CD14-positive monocyte (primary cell): Measurements from ENCODE around the gene PDZK1. TPM values are rescaled to one million over a fixed set of nuclear protein-coding genes. Genes with fewer than 3 reads are reported as not detected.

Source experiments
- DNase-seq, 3 donors: peaks; one replicate each; pipeline ENCODE4 v3.0.0-alpha.2; 2011 to 2022
- H2AFZ ChIP-seq: 2 replicates; pipeline ENCODE4 v1.6.0; 2012; ENCODE audit warnings: mild to moderate bottlenecking, low read depth, low read length, inconsistent platforms; ENCODE audit not compliant: insufficient read depth, poor library complexity, severe bottlenecking
- H3K27ac ChIP-seq, 2 donors: 1 replicate in 1 of 2; 2 replicates in 1 of 2; pipeline ENCODE4 v1.5.1; 2012 to 2013; ENCODE audit warnings: low read length in 2 of 2, control low read depth in 1 of 2, inconsistent platforms in 1 of 2, low read depth in 1 of 2, mild to moderate bottlenecking in 1 of 2
- H3K27me3 ChIP-seq, 2 donors: one replicate each; pipeline versions ENCODE4 v1.6.0 to v1.6.1; 2011 to 2013; ENCODE audit warnings: low read length in 2 of 2; ENCODE audit not compliant: control insufficient read depth in 2 of 2, insufficient read depth in 2 of 2
- H3K36me3 ChIP-seq, 2 donors: replicated peaks in 1 of 2; 1 replicate in 1 of 2; 2 replicates in 1 of 2; pipeline versions ENCODE4 v1.5.1 to v1.6.1; 2012 to 2013; ENCODE audit warnings: low read length in 2 of 2, control low read depth in 1 of 2, inconsistent platforms in 1 of 2, mild to moderate bottlenecking in 1 of 2; ENCODE audit not compliant: insufficient read depth in 2 of 2, control insufficient read depth in 1 of 2
- H3K4me1 ChIP-seq, 2 donors: 1 replicate in 1 of 2; 2 replicates in 1 of 2; pipeline versions ENCODE4 v1.5.1 to v1.6.1; 2012 to 2013; ENCODE audit warnings: low read length in 2 of 2, control low read depth in 1 of 2, inconsistent platforms in 1 of 2, mild to moderate bottlenecking in 1 of 2, moderate library complexity in 1 of 2; ENCODE audit not compliant: insufficient read depth in 2 of 2, control insufficient read depth in 1 of 2
- H3K4me2 ChIP-seq: replicated peaks from 2 replicates; pipeline ENCODE3; 2012; ENCODE audit warnings: low read length, moderate library complexity, mild to moderate bottlenecking; ENCODE audit not compliant: poor library complexity, severe bottlenecking; ENCODE audit errors: extremely low read depth
- H3K4me3 ChIP-seq, 3 experiments: fragments of 200-600 bp in 1 of 3; sonication (generic) in 1 of 3; replicated peaks in 1 of 3; 1 replicate in 2 of 3; 2 replicates in 1 of 3; pipeline ENCODE4 v1.5.1; 2011 to 2013; ENCODE audit warnings: low read length in 3 of 3, mild to moderate bottlenecking in 3 of 3, control low read depth in 2 of 3, low read depth in 2 of 3, inconsistent platforms in 1 of 3, moderate library complexity in 1 of 3
- H3K79me2 ChIP-seq: 2 replicates; pipeline ENCODE4 v1.6.0; 2012; ENCODE audit warnings: mild to moderate bottlenecking, control low read depth, inconsistent platforms, low read length, moderate library complexity; ENCODE audit not compliant: insufficient read depth
- H3K9ac ChIP-seq: 2 replicates; pipeline ENCODE4 v1.6.0; 2017; ENCODE audit warnings: low read length, mild to moderate bottlenecking; ENCODE audit not compliant: insufficient read depth, poor library complexity, severe bottlenecking
- H3K9me3 ChIP-seq, 2 donors: replicated peaks in 1 of 2; 1 replicate in 1 of 2; 2 replicates in 1 of 2; pipeline versions ENCODE4 v1.5.1 to v1.6.1; 2012 to 2013; ENCODE audit warnings: low read length in 2 of 2, control low read depth in 1 of 2; ENCODE audit not compliant: control insufficient read depth in 1 of 2, insufficient read depth in 1 of 2
- H4K20me1 ChIP-seq: 2 replicates; pipeline ENCODE4 v1.6.0; 2012; ENCODE audit warnings: mild to moderate bottlenecking, low read length, control low read depth, moderate library complexity; ENCODE audit not compliant: insufficient read depth
- H3K27ac Mint-ChIP-seq, 7 donors: one replicate each; pipeline ENCODE4 v1.8.0; 2020; ENCODE audit warnings: mild to moderate bottlenecking in 7 of 7, mixed read lengths in 7 of 7, moderate library complexity in 6 of 7, inconsistent platforms in 2 of 7
- H3K27me3 Mint-ChIP-seq, 3 donors: one replicate each; pipeline ENCODE4 v1.8.0; 2021 to 2022; ENCODE audit warnings: low read depth in 3 of 3, mild to moderate bottlenecking in 3 of 3, mixed read lengths in 3 of 3, moderate library complexity in 3 of 3, inconsistent platforms in 1 of 3
- H3K36me3 Mint-ChIP-seq, 2 donors: one replicate each; pipeline ENCODE4 v1.8.0; 2020; ENCODE audit warnings: mixed read lengths in 2 of 2, inconsistent platforms in 1 of 2, mild to moderate bottlenecking in 1 of 2
- H3K4me1 Mint-ChIP-seq: one replicate; pipeline ENCODE4 v1.8.0; 2020; ENCODE audit warnings: mild to moderate bottlenecking, mixed read lengths
- H3K4me3 Mint-ChIP-seq, 2 donors: one replicate each; pipeline ENCODE4 v1.8.0; 2020; ENCODE audit warnings: mild to moderate bottlenecking in 2 of 2, mixed read lengths in 2 of 2, moderate library complexity in 1 of 2
- H3K9me3 Mint-ChIP-seq, 7 donors: one replicate each; pipeline ENCODE4 v1.8.0; 2020 to 2022; ENCODE audit warnings: mixed read lengths in 7 of 7, mild to moderate bottlenecking in 6 of 7, moderate library complexity in 6 of 7, inconsistent platforms in 2 of 7
- WGBS: methylation state at CpG from one replicate; pipeline ENCODE4 v1.1.5; 2013; ENCODE audit warnings: missing lambda C conversion rate; ENCODE audit not compliant: insufficient coverage; 5-methylcytosine and 5-hydroxymethylcytosine counted together
- intact Hi-C, 2 donors: fragments of 100-400 bp; cut with micrococcal nuclease; formaldehyde crosslinking; loops; one replicate each; pipeline versions ENCODE4 v1.15.0 to v1.15.1; 2023
- polyA plus RNA-seq, 3 donors: library from polyadenylated mRNA; depleted of rRNA in 1 of 3; unstranded in 2 of 3; stranded (reverse) in 1 of 3; fragments of 300-500 nt in 2 of 3; fragments of >200 nt in 1 of 3; fragmentation: Illumina TruSeq in 2 of 3; gene quantifications; 1 replicate in 2 of 3; 2 replicates in 1 of 3; pipeline ENCODE4 v1.2.3, GENCODE V29; 2012 to 2021
- TF ChIP-seq, protein P1 (sequence below): fragments of 200-600 bp; IDR thresholded peaks from one replicate; pipeline ENCODE4 v1.8.0; 2022; ENCODE audit warnings: antibody characterized with exemption, mild to moderate bottlenecking

Gene PDZK1
- polyA plus RNA-seq, 3 donors: 0.04 TPM; not detected in 2

DNA sequence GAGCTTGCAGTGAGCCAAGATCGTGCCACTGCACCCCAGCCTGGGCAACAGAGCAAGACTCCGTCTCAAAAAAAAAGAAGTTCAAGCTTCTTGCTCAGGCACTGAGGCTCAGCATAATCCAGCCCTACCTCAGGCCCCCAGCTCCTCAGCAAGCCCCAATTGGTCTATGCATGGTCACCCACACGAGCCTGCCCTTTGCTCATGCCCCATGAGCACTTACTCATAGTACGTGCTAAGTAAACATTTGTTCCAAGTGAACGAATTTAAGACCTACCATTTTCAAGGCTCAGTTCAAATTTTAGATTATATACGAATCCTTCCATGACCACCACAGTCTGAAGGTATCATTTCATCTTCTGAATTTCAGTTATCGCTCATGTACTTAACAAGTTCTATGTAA is 4.3 kb downstream of the PDZK1 start:
- WGBS: 90% methylated on average over 6 of the region's 7 CpGs
- no peaks in the 10 kb centered on the region for H3K4me1 Mint-ChIP-seq

DNA sequence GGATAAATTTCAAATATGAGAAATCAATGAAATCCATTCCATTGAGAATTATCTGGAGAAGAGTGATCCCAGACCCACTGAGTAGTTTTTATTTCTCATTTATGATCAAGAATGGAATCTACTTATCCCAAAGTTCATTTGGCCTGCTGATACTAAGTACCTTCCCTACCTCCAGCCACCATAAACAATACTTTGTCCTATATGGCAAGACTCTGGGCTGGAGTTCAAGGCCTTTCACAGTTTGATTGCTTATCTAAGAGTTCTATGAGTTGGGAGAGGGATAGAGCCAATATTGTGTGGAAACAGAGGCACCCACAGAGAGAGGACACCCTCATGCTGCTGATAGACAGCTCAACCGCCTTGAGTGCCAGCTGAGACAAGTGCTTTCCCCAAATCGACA is 5.1 kb downstream of the PDZK1 start:
- TF ChIP-seq, protein P1, sequence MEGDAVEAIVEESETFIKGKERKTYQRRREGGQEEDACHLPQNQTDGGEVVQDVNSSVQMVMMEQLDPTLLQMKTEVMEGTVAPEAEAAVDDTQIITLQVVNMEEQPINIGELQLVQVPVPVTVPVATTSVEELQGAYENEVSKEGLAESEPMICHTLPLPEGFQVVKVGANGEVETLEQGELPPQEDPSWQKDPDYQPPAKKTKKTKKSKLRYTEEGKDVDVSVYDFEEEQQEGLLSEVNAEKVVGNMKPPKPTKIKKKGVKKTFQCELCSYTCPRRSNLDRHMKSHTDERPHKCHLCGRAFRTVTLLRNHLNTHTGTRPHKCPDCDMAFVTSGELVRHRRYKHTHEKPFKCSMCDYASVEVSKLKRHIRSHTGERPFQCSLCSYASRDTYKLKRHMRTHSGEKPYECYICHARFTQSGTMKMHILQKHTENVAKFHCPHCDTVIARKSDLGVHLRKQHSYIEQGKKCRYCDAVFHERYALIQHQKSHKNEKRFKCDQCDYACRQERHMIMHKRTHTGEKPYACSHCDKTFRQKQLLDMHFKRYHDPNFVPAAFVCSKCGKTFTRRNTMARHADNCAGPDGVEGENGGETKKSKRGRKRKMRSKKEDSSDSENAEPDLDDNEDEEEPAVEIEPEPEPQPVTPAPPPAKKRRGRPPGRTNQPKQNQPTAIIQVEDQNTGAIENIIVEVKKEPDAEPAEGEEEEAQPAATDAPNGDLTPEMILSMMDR: no peak
- DNase-seq: no peak
- no peak overlapping the region for H3K4me2 ChIP-seq
- H3K36me3 ChIP-seq: no peaks in the 10 kb centered on the region
- peaks cover 0 to under 1% (median 0%) of the 10 kb centered on the region in 7 donors for H3K9me3 Mint-ChIP-seq
- H3K36me3 Mint-ChIP-seq: no peaks in the 10 kb centered on the region
- intact Hi-C loops: no loop called here
- H3K27ac Mint-ChIP-seq: no peak overlapping the region
- no peak overlapping the region for H3K4me3 ChIP-seq
- H3K9me3 ChIP-seq: no peaks in the 10 kb centered on the region
- H3K4me1 ChIP-seq: peaks cover 0 to 2% of the 10 kb centered on the region in 2 donors
- no peak overlapping the region for H2AFZ ChIP-seq
- H4K20me1 ChIP-seq: no peaks in the 10 kb centered on the region
- peaks cover 2% of the 10 kb centered on the region for H3K4me1 Mint-ChIP-seq
- WGBS: 94% methylated on average over 2 of the region's 2 CpGs
- no peaks in the 10 kb centered on the region for H3K27me3 ChIP-seq
- H3K4me3 Mint-ChIP-seq: no peak overlapping the region
- no peaks in the 10 kb centered on the region for H3K79me2 ChIP-seq
- H3K27ac ChIP-seq: no peak overlapping the region
- peaks cover 0 to 9% (median 0%) of the 10 kb centered on the region in 3 donors for H3K27me3 Mint-ChIP-seq
- no peak overlapping the region for H3K9ac ChIP-seq

More for the DNA sequence above, 4.3 kb downstream of the PDZK1 start:
- no peak overlapping the region for H3K4me2 ChIP-seq
- Mint-ChIP-seq H3K27me3 (peaks cover 0 to 5% (median 0%) of the 10 kb centered on the region in 3 donors), H3K36me3 (no peaks in the 10 kb centered on the region), H3K4me3 (no peak overlapping the region), H3K27ac (no peak overlapping the region), H3K9me3 (no peaks in the 10 kb centered on the region)
- H3K4me1 ChIP-seq: no peaks in the 10 kb centered on the region
- H3K27me3 ChIP-seq: no peaks in the 10 kb centered on the region
- no peaks in the 10 kb centered on the region for H3K9me3 ChIP-seq
- DNase-seq: no peak
- no peak overlapping the region for H3K4me3 ChIP-seq
- no peaks in the 10 kb centered on the region for H4K20me1 ChIP-seq
- H3K79me2 ChIP-seq: no peaks in the 10 kb centered on the region
- H3K27ac ChIP-seq: no peak overlapping the region
- TF ChIP-seq, protein P1: no peak
- intact Hi-C loops: no loop called here
- no peak overlapping the region for H2AFZ ChIP-seq
- no peak overlapping the region for H3K9ac ChIP-seq
- no peaks in the 10 kb centered on the region for H3K36me3 ChIP-seq
